ENCODE data around the gene SCN2A.
"Not testable (repeated sequence)": the region's sequence is repeated elsewhere in the genome, so short reads cannot be mapped to it uniquely, and the experiment has no call there.

Gene SCN2A

GRCh38 chr2:165391791-165392190 lies 152.6 kb downstream of the SCN2A start:
- DNase-seq, result no peak
- in situ Hi-C loops (cut with HindIII; ENCODE audit: low pct_ligation_motif_present, low pct_unique_long_range_greater_than_20kb, low sequenced_read_pairs), result no loop called here

GRCh38 chr2:165398603-165399002 lies 159.4 kb downstream of the SCN2A start:
- in situ Hi-C loops (cut with HindIII; ENCODE audit: low pct_ligation_motif_present, low pct_unique_long_range_greater_than_20kb, low sequenced_read_pairs); DNase-seq: not testable (repeated sequence)

- in situ Hi-C loops (cut with HindIII; ENCODE audit: low pct_ligation_motif_present, low pct_unique_long_range_greater_than_20kb, low sequenced_read_pairs), result no loop called here
- peak; percentile 79 for DNase-seq
Observed at GRCh38 chr2:165401285-165401852, 162.2 kb downstream of the SCN2A start.

GRCh38 chr2:165402162-165402561 lies 162.9 kb downstream of the SCN2A start:
- in situ Hi-C loops (cut with HindIII; ENCODE audit: low pct_ligation_motif_present, low pct_unique_long_range_greater_than_20kb, low sequenced_read_pairs), result no loop called here
- DNase-seq, result no peak

GRCh38 chr2:165406173-165406572 lies 167.0 kb downstream of the SCN2A start:
- in situ Hi-C loops (cut with HindIII; ENCODE audit: low pct_ligation_motif_present, low pct_unique_long_range_greater_than_20kb, low sequenced_read_pairs), result no loop called here
- no peak for DNase-seq

- in situ Hi-C loops (cut with HindIII; ENCODE audit: low pct_ligation_motif_present, low pct_unique_long_range_greater_than_20kb, low sequenced_read_pairs), result no loop called here
- no peak for DNase-seq
Observed at GRCh38 chr2:165407466-165407865, 168.3 kb downstream of the SCN2A start.

GRCh38 chr2:165408186-165408585 lies 169.0 kb downstream of the SCN2A start:
- in situ Hi-C loops (cut with HindIII; ENCODE audit: low pct_ligation_motif_present, low pct_unique_long_range_greater_than_20kb, low sequenced_read_pairs), result no loop called here
- DNase-seq, result no peak

GRCh38 chr2:165410276-165410675 lies 171.1 kb downstream of the SCN2A start:
- no peak for DNase-seq
- in situ Hi-C loops (cut with HindIII; ENCODE audit: low pct_ligation_motif_present, low pct_unique_long_range_greater_than_20kb, low sequenced_read_pairs), result no loop called here

GRCh38 chr2:165414187-165414586 lies 175.0 kb downstream of the SCN2A start:
- in situ Hi-C loops (cut with HindIII; ENCODE audit: low pct_ligation_motif_present, low pct_unique_long_range_greater_than_20kb, low sequenced_read_pairs), result no loop called here
- DNase-seq, result no peak

GRCh38 chr2:165417009-165417408 lies 177.8 kb downstream of the SCN2A start:
- in situ Hi-C loops (cut with HindIII; ENCODE audit: low pct_ligation_motif_present, low pct_unique_long_range_greater_than_20kb, low sequenced_read_pairs), result no loop called here
- DNase-seq, result no peak

- DNase-seq, result no peak
- in situ Hi-C loops (cut with HindIII; ENCODE audit: low pct_ligation_motif_present, low pct_unique_long_range_greater_than_20kb, low sequenced_read_pairs), result no loop called here
Observed at GRCh38 chr2:165420231-165420630, 181.0 kb downstream of the SCN2A start.

GRCh38 chr2:165423081-165423480 lies 183.9 kb downstream of the SCN2A start:
- DNase-seq, result no peak
- in situ Hi-C loops (cut with HindIII; ENCODE audit: low pct_ligation_motif_present, low pct_unique_long_range_greater_than_20kb, low sequenced_read_pairs), result no loop called here

GRCh38 chr2:165425556-165425955 lies 186.3 kb downstream of the SCN2A start:
- DNase-seq, result no peak
- in situ Hi-C loops (cut with HindIII; ENCODE audit: low pct_ligation_motif_present, low pct_unique_long_range_greater_than_20kb, low sequenced_read_pairs), result no loop called here

GRCh38 chr2:165427686-165428085 lies 188.5 kb downstream of the SCN2A start:
- DNase-seq, result no peak

GRCh38 chr2:165428926-165429325 lies 189.7 kb downstream of the SCN2A start:
- in situ Hi-C loops (cut with HindIII; ENCODE audit: low pct_ligation_motif_present, low pct_unique_long_range_greater_than_20kb, low sequenced_read_pairs), result no loop called here
- no peak for DNase-seq

More at GRCh38 chr2:165427686-165428085, 188.5 kb downstream of the SCN2A start:
- in situ Hi-C loops (cut with HindIII; ENCODE audit: low pct_ligation_motif_present, low pct_unique_long_range_greater_than_20kb, low sequenced_read_pairs), result no loop called here

- in situ Hi-C loops (cut with HindIII; ENCODE audit: low pct_ligation_motif_present, low pct_unique_long_range_greater_than_20kb, low sequenced_read_pairs), result no loop called here
- DNase-seq, result no peak
Observed at GRCh38 chr2:165431014-165431413, 191.8 kb downstream of the SCN2A start.

- in situ Hi-C loops (cut with HindIII; ENCODE audit: low pct_ligation_motif_present, low pct_unique_long_range_greater_than_20kb, low sequenced_read_pairs), result no loop called here
Observed at GRCh38 chr2:165432234-165432966, 193.2 kb downstream of the SCN2A start.

GRCh38 chr2:165434865-165435496 lies 195.8 kb downstream of the SCN2A start:
- in situ Hi-C loops (cut with HindIII; ENCODE audit: low pct_ligation_motif_present, low pct_unique_long_range_greater_than_20kb, low sequenced_read_pairs), result no loop called here
- DNase-seq, result no peak

More at GRCh38 chr2:165432234-165432966, 193.2 kb downstream of the SCN2A start:
- DNase-seq, result no peak

- in situ Hi-C loops (cut with HindIII; ENCODE audit: low pct_ligation_motif_present, low pct_unique_long_range_greater_than_20kb, low sequenced_read_pairs), result no loop called here
- no peak for DNase-seq
Observed at GRCh38 chr2:165435611-165436010, 196.4 kb downstream of the SCN2A start.

- no peak for DNase-seq
- in situ Hi-C loops (cut with HindIII; ENCODE audit: low pct_ligation_motif_present, low pct_unique_long_range_greater_than_20kb, low sequenced_read_pairs), result no loop called here
Observed at GRCh38 chr2:165436559-165436958, 197.3 kb downstream of the SCN2A start.
